ENCODE results near the gene COMT.

The COMT gene

GRCh38 chr22:20011993-20012740 lies 70.6 kb downstream of the COMT start:
- H3K4me3 ChIP-seq (ENCODE audit: low read depth, low read length) = no peak overlapping the region
- no peaks in the 10 kb centered on the region for H3K9me3 ChIP-seq (ENCODE audit: control insufficient read depth, insufficient read depth, low read depth, low read length)
- no peak for TF ChIP-seq ZNF280C (tag by site-specific recombination; IDR thresholded peaks at IDR 0.05)
- TF ChIP-seq ZNF664 (tag by site-specific recombination; IDR thresholded peaks at IDR 0.05) = no peak
- no peak for TF ChIP-seq PBX3 (CRISPR knock-in tag; IDR thresholded peaks at IDR 0.05)
- no peak for TF ChIP-seq ZNF350 (tag by site-specific recombination; IDR thresholded peaks at IDR 0.05)
- no peak for TF ChIP-seq ZNF132 (tag by site-specific recombination; IDR thresholded peaks at IDR 0.05; ENCODE audit: borderline replicate concordance)
- no peak for TF ChIP-seq TRIM28 (IDR thresholded peaks at IDR 0.05; ENCODE audit: borderline replicate concordance, low read length)
- TF ChIP-seq GLI4 (tag by site-specific recombination; IDR thresholded peaks at IDR 0.05) = no peak
- no peak for TF ChIP-seq EGR2 (tag by site-specific recombination; IDR thresholded peaks at IDR 0.05; ENCODE audit: low read depth)
- no peak for TF ChIP-seq ZNF146 (tag by site-specific recombination; IDR thresholded peaks at IDR 0.05)
- no peak for TF ChIP-seq ZNF623 (tag by site-specific recombination; IDR thresholded peaks at IDR 0.05)
- TF ChIP-seq SP7 (tag by site-specific recombination; IDR thresholded peaks at IDR 0.05) = no peak
- TF ChIP-seq KLF1 (tag by site-specific recombination; IDR thresholded peaks at IDR 0.05) = no peak
- no peak for TF ChIP-seq ZNF274 (IDR thresholded peaks at IDR 0.05; ENCODE audit: low read length)
- no peak for TF ChIP-seq ZNF274 (tag by site-specific recombination; IDR thresholded peaks at IDR 0.05; ENCODE audit: borderline replicate concordance)
- no peak for TF ChIP-seq ZBTB49 (tag by site-specific recombination; IDR thresholded peaks at IDR 0.05; ENCODE audit: low read depth)
- no peak for TF ChIP-seq ZNF157 (tag by site-specific recombination; IDR thresholded peaks at IDR 0.05)
- no peak for TF ChIP-seq ZBTB6 (tag by site-specific recombination; IDR thresholded peaks at IDR 0.05)
- no peak for TF ChIP-seq KLF16 (tag by site-specific recombination; IDR thresholded peaks at IDR 0.05)
- H3K4me1 ChIP-seq (ENCODE audit: control insufficient read depth, insufficient read depth, low read length) = no peaks in the 10 kb centered on the region
- ChIA-PET CTCF (interaction anchor here (0.6 to 6.9 kb wide), 11 partner anchors 8 to 282 kb away, joined by 4 to 150 read pairs (median 6); no protein-coding TSS in a partner anchor), POLR2A (interaction anchor here (3.9 kb wide), 1 partner anchor 41 kb away, joined by 26 read pairs; no protein-coding TSS in a partner anchor)
- H3K27ac ChIP-seq (ENCODE audit: extremely low read depth, low read depth, low read length) = no peak overlapping the region
- H3K36me3 ChIP-seq (ENCODE audit: control insufficient read depth in 2 of 2, insufficient read depth in 1 of 2, low read length in 2 of 2) = no peaks in the 10 kb centered on the region
